Prostate gland (tissue), 2 donors: Measurements from ENCODE around the gene ITPKB. TPM values are rescaled to one million over a fixed set of nuclear protein-coding genes. Genes with fewer than 3 reads are reported as not detected.

Source experiments
- DNase-seq: peaks from one replicate; pipeline ENCODE4 v3.0.0-alpha.2; 2019; ENCODE audit warnings: low spot score
- H3K27ac ChIP-seq, 2 donors: fragments of 200-600 bp; sonication (generic); 2 replicates each; pipeline ENCODE4 v1.5.1; 2017 to 2019
- H3K27me3 ChIP-seq: fragments of 200-600 bp; sonication (generic); replicated peaks from 2 replicates; pipeline ENCODE4 v1.5.1; 2019; ENCODE audit not compliant: insufficient read depth
- H3K36me3 ChIP-seq, 2 donors: fragments of 200-600 bp; sonication (generic); 1 replicate in 1 of 2; 2 replicates in 1 of 2; pipeline versions ENCODE4 v1.5.1 to v1.8.1; 2017 to 2019
- H3K4me1 ChIP-seq: fragments of 200-600 bp; sonication (generic); replicated peaks from 2 replicates; pipeline ENCODE4 v1.5.1; 2019
- H3K4me3 ChIP-seq, 2 donors: fragments of 200-600 bp; sonication (generic); 2 replicates each; pipeline ENCODE4 v1.5.1; 2017 to 2019
- H3K9me3 ChIP-seq: fragments of 200-600 bp; sonication (generic); 2 replicates; pipeline ENCODE4 v1.5.1; 2017
- POLR2A ChIP-seq: fragments of 450-650 bp; IDR thresholded peaks from one replicate; pipeline ENCODE4 v1.6.1; 2016; ENCODE audit warnings: antibody characterized with exemption, mild to moderate bottlenecking
- POLR2AphosphoS5 ChIP-seq: sonication (generic); formaldehyde crosslinking; IDR thresholded peaks from one replicate; pipeline ENCODE4 v1.6.1; 2017; ENCODE audit warnings: antibody characterized with exemption
- WGBS: methylation state at CpG from one replicate; pipeline ENCODE4 v1.1.5; 2018; 5-methylcytosine and 5-hydroxymethylcytosine counted together
- intact Hi-C: fragments of 100-400 bp; cut with DNase I; formaldehyde crosslinking; loops from one replicate; pipeline ENCODE4 v1.14.2; 2022
- total RNA-seq, 2 donors: library from RNA; depleted of rRNA; stranded (reverse); fragments of >200 nt; gene quantifications; one replicate each; pipeline ENCODE4 v1.1.0, GENCODE V29; 2016
- TF ChIP-seq, protein P1 (sequence below), 4 experiments: fragments of 200-600 bp in 2 of 4; fragments of 450-650 bp in 2 of 4; sonication (generic) in 2 of 4; IDR thresholded peaks; 1 replicate in 3 of 4; 2 replicates in 1 of 4; pipeline ENCODE4 v1.5.1; 2016 to 2019; ENCODE audit warnings: antibody characterized with exemption in 4 of 4, mild to moderate bottlenecking in 2 of 4, moderate library complexity in 2 of 4

The ITPKB gene
- total RNA-seq, 2 donors from 2014 or later = 47.5 to 49.2 TPM

DNA sequence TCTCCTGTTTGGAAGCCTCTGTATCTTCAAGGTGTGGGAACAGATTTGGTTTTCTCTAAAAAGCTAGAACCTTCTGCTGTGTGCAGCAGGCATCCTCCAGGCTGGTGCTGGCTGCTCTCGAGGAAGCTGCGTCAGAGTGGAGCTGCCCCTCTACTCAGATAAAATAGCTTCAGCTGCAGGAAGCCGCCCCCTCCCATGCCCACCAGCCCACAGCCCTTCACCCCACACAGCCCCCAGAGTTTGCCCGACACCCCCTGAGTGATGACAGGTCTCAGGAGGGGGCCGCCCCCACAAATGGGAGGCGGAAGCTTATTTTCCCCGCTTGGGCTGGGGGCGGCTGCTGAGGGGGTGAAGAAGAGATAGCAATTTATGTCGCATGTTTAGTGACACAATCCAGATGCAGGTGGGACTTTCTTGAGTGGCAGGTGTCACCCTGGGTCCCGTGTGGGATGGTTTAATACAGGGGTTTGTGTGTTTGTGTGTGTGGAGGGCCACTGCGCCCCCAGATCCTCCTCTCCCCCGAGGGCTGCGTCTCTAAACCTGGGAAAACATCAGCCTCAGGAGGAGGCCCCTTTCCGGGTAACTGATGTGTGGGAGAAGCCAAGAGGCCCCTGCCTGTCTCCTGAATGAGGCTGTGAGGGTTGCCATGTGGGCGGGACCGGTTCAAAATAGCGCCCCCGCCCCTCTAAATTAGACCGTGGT is 135.1 kb downstream of the ITPKB start:
- WGBS = 68% methylated on average over 19 of the region's 19 CpGs
- Histone ChIP-seq H3K27me3 (no peaks in the 10 kb centered on the region), H3K27ac (no peak overlapping the region), H3K4me3 (no peak overlapping the region), H3K9me3 (no peaks in the 10 kb centered on the region), H3K4me1 (peaks cover 4% of the 10 kb centered on the region), H3K36me3 (no peaks in the 10 kb centered on the region)
- TF ChIP-seq POLR2AphosphoS5 (no peak), POLR2A (no peak)
- TF ChIP-seq, protein P1, sequence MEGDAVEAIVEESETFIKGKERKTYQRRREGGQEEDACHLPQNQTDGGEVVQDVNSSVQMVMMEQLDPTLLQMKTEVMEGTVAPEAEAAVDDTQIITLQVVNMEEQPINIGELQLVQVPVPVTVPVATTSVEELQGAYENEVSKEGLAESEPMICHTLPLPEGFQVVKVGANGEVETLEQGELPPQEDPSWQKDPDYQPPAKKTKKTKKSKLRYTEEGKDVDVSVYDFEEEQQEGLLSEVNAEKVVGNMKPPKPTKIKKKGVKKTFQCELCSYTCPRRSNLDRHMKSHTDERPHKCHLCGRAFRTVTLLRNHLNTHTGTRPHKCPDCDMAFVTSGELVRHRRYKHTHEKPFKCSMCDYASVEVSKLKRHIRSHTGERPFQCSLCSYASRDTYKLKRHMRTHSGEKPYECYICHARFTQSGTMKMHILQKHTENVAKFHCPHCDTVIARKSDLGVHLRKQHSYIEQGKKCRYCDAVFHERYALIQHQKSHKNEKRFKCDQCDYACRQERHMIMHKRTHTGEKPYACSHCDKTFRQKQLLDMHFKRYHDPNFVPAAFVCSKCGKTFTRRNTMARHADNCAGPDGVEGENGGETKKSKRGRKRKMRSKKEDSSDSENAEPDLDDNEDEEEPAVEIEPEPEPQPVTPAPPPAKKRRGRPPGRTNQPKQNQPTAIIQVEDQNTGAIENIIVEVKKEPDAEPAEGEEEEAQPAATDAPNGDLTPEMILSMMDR (IDR thresholded peaks at IDR 0.05) = no peak
- intact Hi-C loops = loop anchor here (10.0 kb wide), 1 partner anchor 179 kb away; no protein-coding TSS in a partner anchor
- no peak for DNase-seq

DNA sequence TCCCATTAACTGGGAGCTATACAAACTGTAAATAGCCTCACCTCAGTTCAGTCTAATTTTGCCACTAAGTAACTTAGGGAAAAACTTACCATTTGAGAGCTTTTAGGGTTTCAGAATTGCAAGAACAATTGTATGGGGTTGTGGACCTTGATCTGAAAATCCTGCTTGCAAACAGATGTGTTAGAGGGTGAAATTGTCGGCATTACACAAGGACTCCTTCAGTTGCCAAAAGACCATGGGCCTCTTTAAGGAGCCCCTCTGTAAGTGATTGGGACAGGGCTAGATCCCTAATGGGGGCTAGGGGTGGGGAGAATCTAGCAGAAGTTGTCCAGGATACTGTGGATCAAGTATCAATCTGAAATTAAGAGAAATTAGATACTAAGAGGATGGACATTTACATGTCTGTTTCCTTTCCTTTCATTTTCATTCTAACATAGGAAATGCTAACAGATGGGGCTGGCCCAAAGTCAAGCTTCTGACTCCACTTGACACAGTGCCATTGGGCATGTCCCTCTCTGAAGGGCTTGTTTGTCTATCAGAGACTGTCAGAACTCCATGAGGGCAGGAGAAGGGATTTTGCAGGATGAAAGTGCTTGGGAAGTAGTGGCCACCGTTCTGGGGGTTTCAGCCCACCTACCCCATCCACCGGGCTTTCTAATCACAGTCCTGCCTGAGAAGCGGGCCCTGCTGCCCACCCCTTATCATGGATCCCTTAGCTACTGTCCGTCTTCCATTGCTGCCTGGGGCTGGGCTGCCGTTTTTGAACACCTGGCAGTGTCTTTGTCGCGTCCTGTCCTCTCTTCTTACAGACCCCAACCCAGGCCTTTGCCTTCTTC is 135.8 kb downstream of the ITPKB start:
- DNase-seq = peak; percentile 74

DNA sequence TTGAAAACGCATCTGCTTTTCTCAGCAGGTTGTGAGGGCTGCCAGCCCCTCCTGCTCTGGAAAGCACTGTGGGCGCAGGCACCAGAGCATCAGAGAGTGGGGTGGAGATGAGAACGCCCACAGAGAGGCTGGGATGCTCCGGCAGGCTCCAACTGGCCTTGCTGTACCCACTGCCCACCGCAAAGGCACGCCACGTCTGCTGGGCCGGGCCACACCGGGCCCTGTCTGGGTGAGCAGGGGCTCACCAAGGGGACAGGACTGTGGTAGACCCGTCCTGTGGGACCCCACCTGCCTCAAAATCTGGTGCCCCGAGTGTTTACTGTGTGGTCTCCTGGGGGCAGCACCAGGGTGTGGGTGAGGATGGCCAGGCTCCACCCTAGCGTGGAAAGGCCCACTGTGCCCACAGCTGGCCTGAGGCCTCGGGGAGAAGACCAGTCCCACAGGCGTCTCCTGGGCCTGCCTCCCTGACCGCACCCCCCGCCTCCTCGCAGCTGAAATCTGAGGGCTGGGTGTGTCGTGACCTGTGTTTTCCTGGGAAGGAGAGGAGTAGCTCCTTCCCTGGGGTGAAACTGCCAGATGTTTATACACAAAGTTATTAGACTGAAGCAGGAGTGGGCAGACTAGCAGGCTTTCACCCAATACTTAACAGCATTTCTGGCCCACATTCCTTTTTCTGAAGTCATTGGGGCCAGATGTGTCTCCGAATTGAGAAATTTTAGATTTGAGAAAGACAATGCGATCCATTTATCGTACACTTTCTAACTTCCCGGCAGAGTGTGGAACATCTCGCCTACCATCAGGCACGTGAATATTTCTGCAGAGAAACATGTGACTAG is 136.7 kb downstream of the ITPKB start:
- H3K27ac ChIP-seq = peak overlapping the region; percentile 52 to 65
- no peak for DNase-seq
- no peak overlapping the region for H3K4me3 ChIP-seq
- no peaks in the 10 kb centered on the region for H3K27me3 ChIP-seq
- H3K36me3 ChIP-seq = no peaks in the 10 kb centered on the region
- intact Hi-C loops = loop anchor here (10.0 kb wide), 1 partner anchor 178 kb away; no protein-coding TSS in a partner anchor
- TF ChIP-seq POLR2A (no peak), POLR2AphosphoS5 (peak; percentile 40)
- no peaks in the 10 kb centered on the region for H3K9me3 ChIP-seq
- WGBS = 67% methylated on average over 22 of the region's 24 CpGs
- H3K4me1 ChIP-seq = peaks cover 4% of the 10 kb centered on the region

More for the DNA sequence above, 135.8 kb downstream of the ITPKB start:
- H3K9me3 ChIP-seq = no peaks in the 10 kb centered on the region
- H3K27ac ChIP-seq = peak overlapping the region; percentile 31 to 52
- H3K36me3 ChIP-seq = no peaks in the 10 kb centered on the region
- peak; percentile 37 for TF ChIP-seq POLR2AphosphoS5
- no peak for TF ChIP-seq POLR2A
- 53% methylated on average over 8 of the region's 8 CpGs for WGBS
- H3K27me3 ChIP-seq = no peaks in the 10 kb centered on the region
- no peak overlapping the region for H3K4me3 ChIP-seq
- peaks cover 4% of the 10 kb centered on the region for H3K4me1 ChIP-seq
- intact Hi-C loops = loop anchor here (10.0 kb wide), 1 partner anchor 178 kb away; no protein-coding TSS in a partner anchor

DNA sequence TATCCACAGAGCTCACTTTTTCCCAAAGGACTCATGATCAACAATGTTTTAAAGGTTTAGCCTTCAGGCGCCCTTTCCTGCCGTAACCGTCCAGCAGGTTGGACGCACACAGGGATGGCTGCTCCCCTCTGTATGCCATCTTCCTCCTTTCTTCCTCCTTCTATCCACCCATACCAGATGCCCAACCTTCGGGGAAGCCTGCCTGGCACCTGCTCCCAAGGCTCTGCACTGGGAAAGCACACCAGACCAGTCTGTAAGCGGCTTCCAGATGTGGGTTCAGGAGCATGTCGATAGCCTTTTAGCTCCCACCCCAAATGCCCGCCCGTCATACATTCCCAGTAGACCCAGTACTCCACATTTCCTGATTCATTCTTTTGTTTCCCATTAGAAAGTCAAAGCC is 137.6 kb downstream of the ITPKB start:
- no peak overlapping the region for H3K27ac ChIP-seq
- DNase-seq = no peak
- WGBS = 93% methylated on average over 9 of the region's 9 CpGs
- TF ChIP-seq POLR2AphosphoS5 = no peak
- TF ChIP-seq POLR2A = no peak
- TF ChIP-seq, protein P1 (IDR thresholded peaks at IDR 0.05) = no peak
- H3K9me3 ChIP-seq = no peaks in the 10 kb centered on the region
- intact Hi-C loops = loop anchor here (10.0 kb wide), 1 partner anchor 177 kb away; no protein-coding TSS in a partner anchor
- no peak overlapping the region for H3K4me3 ChIP-seq
- peaks cover 4% of the 10 kb centered on the region for H3K4me1 ChIP-seq
- H3K36me3 ChIP-seq = no peaks in the 10 kb centered on the region
- H3K27me3 ChIP-seq = no peaks in the 10 kb centered on the region

DNA sequence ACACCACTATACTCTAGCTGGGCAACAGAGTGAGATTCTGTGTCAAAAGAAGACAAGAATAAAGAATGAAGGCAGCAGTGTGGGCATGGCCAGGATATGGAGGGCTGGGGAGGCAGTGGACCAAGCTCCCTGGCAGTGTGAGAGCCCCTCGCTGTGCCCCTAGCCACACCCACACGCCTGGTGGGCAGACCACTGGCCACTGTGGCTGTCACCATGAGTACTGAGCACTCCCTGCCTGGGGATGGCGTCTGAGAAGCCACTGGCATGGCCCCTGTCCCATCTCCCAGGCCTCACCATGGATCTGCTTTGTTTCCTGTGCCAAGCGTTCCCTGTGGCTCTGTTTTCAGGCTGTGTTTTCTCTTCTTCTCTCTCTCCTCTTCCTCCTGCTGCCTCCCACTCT is 138.8 kb downstream of the ITPKB start:
- intact Hi-C loops = loop anchor here (10.0 kb wide), 1 partner anchor 175 kb away; no protein-coding TSS in a partner anchor
- no peaks in the 10 kb centered on the region for H3K9me3 ChIP-seq
- no peaks in the 10 kb centered on the region for H3K27me3 ChIP-seq
- WGBS = 89% methylated on average over 4 of the region's 4 CpGs
- H3K27ac ChIP-seq = no peak overlapping the region
- DNase-seq = no peak
- TF ChIP-seq POLR2A (no peak), POLR2AphosphoS5 (no peak)
- TF ChIP-seq, protein P1 (IDR thresholded peaks at IDR 0.05) = no peak
- no peaks in the 10 kb centered on the region for H3K36me3 ChIP-seq
- H3K4me3 ChIP-seq = no peak overlapping the region
- peaks cover 4% of the 10 kb centered on the region for H3K4me1 ChIP-seq
